Skeletal muscle satellite cell (primary cell): Measurements from ENCODE around the gene SLC41A2.

Experiments used
- H3K27me3 ChIP-seq: 2 replicates; pipeline ENCODE4 v1.7.0; 2013; ENCODE audit warnings: low read length; ENCODE audit not compliant: control insufficient read depth, insufficient read depth
- H3K36me3 ChIP-seq: 2 replicates; pipeline ENCODE4 v1.7.0; 2013; ENCODE audit warnings: mild to moderate bottlenecking, control low read depth, low read length; ENCODE audit not compliant: insufficient read depth
- H3K4me1 ChIP-seq: 2 replicates; pipeline ENCODE4 v1.7.0; 2013; ENCODE audit warnings: low read length; ENCODE audit not compliant: control insufficient read depth, insufficient read depth
- H3K4me2 ChIP-seq: 2 replicates; pipeline ENCODE4 v1.7.0; 2013; ENCODE audit warnings: mild to moderate bottlenecking, low read length
- H3K4me3 ChIP-seq: 2 replicates; pipeline ENCODE4 v1.7.0; 2013; ENCODE audit warnings: low read length
- H3K9ac ChIP-seq: 2 replicates; pipeline ENCODE4 v1.7.0; 2013; ENCODE audit warnings: mild to moderate bottlenecking, low read depth, low read length, moderate library complexity
- H3K9me3 ChIP-seq: replicated peaks from 2 replicates; pipeline ENCODE4 v1.7.0; 2013; ENCODE audit warnings: mild to moderate bottlenecking, control low read depth, low read length

SLC41A2 gene

DNA sequence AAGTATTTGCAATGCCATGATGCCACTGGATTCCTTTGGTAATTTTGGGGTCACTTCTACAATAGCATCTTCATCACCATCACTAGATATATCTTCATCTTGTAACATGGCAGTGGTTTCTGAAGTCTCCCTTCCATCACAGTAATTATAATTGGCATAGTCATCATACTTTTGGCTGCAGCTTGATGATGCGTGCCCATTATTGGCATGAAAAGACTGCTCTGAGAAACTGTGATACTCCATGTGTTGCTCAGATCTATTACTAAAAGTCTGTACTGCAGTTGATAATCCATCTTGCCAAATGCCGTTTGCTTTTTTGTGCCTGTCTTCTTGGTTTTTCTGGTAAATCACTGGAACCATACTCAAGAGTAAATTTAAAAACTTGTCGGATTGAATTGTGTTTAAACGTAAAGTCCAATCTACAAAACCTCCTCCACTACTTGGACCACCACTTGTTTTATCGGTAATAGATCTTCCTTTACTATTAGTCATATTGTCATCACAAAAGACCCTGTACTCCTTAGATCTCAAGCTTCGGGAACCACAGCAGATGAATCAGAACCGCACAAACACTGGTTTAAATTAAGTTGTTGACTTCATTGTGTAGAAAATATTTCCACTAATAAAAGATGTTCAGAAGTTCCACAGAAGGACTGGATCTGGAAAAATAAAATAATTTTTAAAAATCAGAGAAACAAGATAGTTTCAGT is 29.9 kb downstream of the SLC41A2 start:
- H3K4me2 ChIP-seq, result no peak overlapping the region
- H3K4me3 ChIP-seq, result no peak overlapping the region
- H3K27me3 ChIP-seq, result no peaks in the 10 kb centered on the region
- H3K4me1 ChIP-seq, result peaks cover 7% of the 10 kb centered on the region
- no peaks in the 10 kb centered on the region for H3K9me3 ChIP-seq
- no peak overlapping the region for H3K9ac ChIP-seq
- H3K36me3 ChIP-seq, result no peaks in the 10 kb centered on the region

DNA sequence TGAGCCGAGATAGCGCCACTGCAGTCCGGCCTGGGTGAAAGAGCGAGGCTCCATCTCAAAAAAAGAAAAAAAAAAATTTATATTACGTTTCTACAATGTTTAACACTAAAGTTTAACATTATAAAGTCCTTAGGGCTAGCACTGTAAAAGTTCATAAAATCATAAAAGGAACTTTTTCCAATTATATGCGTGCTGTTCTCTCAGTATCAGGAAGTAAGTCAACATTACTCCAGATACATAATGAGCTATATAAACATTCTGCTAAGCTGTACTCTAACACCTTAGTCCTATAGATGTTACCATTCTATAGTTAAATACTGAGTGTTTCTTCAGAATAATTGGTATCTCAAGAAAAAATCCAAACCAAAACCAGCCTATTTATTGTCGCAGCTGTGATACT is 32.6 kb downstream of the SLC41A2 start:
- Histone ChIP-seq H3K36me3 (no peaks in the 10 kb centered on the region), H3K4me1 (peaks cover 7% of the 10 kb centered on the region), H3K9ac (no peak overlapping the region), H3K4me3 (no peak overlapping the region), H3K9me3 (no peaks in the 10 kb centered on the region), H3K4me2 (no peak overlapping the region), H3K27me3 (no peaks in the 10 kb centered on the region)

DNA sequence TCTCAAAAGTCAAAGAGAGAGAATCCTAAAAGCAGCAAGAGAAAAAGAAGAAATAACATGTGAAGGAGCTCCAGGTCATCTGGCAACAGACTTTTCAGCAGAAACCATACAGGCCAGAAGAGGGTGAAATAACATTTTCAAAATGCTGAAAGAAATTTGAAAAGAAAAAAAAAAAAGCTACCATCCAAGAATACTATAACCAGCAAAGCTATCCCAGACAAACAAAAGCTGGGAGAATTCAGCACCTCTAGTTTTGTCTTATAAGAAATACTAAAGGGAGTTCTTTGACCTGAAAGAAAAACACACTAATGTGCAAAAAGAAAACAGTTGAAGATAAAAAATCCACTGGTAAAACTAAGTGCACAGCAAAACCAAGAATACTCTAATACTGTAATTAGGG is 36.8 kb downstream of the SLC41A2 start:
- no peaks in the 10 kb centered on the region for H3K36me3 ChIP-seq

DNA sequence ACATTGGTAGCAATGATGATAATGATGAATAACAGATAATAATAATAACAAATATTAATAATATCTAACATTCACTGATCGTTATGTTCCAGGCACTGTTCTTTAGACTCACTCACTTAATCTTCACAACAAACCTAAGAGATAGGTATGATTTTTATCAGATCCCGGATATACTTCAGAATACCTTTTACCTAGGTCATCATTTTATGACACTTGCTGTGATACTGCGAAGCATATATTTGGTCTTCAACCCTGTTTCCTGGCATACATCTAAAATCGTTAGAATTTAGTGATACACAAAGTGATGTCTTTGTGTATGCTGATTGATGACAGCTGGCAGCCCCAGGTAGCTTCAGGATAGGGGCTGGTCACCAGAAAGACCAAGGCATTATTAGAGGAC is 46.1 kb downstream of the SLC41A2 start:
- H3K36me3 ChIP-seq, result no peaks in the 10 kb centered on the region
- no peaks in the 10 kb centered on the region for H3K27me3 ChIP-seq
- H3K4me3 ChIP-seq, result no peak overlapping the region
- H3K4me1 ChIP-seq, result peaks cover 6% of the 10 kb centered on the region
- H3K9ac ChIP-seq, result no peak overlapping the region
- H3K4me2 ChIP-seq, result no peak overlapping the region
- no peaks in the 10 kb centered on the region for H3K9me3 ChIP-seq

More for the DNA sequence above, 36.8 kb downstream of the SLC41A2 start:
- H3K4me3 ChIP-seq, result no peak overlapping the region
- H3K4me1 ChIP-seq, result no peaks in the 10 kb centered on the region
- H3K9ac ChIP-seq, result no peak overlapping the region
- no peaks in the 10 kb centered on the region for H3K9me3 ChIP-seq
- no peaks in the 10 kb centered on the region for H3K27me3 ChIP-seq
- no peak overlapping the region for H3K4me2 ChIP-seq

DNA sequence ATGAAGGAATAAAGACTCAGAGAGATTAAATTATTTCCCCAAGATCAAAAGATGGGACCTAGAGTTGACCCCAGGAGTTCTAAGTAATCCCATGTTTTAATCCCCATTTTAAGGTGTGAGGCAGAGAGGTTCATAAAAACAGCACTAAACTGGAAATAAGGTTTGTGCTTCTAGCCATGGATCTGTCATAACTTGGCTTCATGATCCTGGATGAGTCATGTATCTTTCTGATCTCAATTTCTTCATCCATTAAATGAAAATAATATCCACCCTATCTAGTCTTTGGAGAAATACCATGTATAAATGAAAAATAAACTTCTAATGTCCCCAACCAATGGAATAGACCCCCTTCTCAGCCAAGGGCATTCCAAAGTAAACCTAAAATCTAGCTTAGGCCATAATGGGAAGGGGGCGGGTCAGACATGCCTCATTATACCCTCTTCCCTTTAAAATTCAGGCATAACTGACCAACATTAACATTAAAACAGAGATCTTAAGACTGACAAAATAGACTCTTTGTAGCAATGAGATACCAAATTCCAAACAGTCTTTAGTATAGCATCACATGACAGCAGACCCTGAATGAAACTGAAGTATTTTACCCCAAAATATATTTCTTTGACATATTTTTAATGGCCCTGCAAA is 47.8 kb downstream of the SLC41A2 start:
- Histone ChIP-seq H3K4me2 (no peak overlapping the region), H3K9ac (no peak overlapping the region), H3K9me3 (no peaks in the 10 kb centered on the region), H3K4me3 (no peak overlapping the region), H3K4me1 (peaks cover 6% of the 10 kb centered on the region), H3K27me3 (no peaks in the 10 kb centered on the region), H3K36me3 (no peaks in the 10 kb centered on the region)

DNA sequence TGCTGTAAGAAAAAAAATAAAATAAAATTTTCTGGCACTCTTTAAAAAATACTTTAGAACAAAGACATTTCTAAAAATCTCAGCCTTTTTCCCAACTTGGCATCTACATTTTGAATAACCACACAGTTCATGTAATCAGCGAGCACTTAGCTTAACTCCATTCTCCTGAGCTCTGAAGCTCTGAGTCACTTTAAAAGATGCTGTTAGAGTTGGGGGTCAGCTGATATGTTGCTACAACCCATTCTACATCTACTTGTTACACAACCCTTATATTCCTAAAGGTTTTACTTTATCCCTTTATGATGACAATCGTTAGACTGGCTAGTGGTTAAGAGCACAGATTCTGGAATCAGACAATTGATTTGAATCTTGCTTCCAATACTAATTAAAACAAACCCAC is 48.3 kb downstream of the SLC41A2 start:
- Histone ChIP-seq H3K4me1 (peaks cover 6% of the 10 kb centered on the region), H3K9ac (no peak overlapping the region), H3K4me3 (no peak overlapping the region), H3K36me3 (no peaks in the 10 kb centered on the region), H3K9me3 (no peaks in the 10 kb centered on the region), H3K27me3 (no peaks in the 10 kb centered on the region), H3K4me2 (no peak overlapping the region)
